Measurements from ENCODE around the gene SRMS.

The SRMS gene

DNA sequence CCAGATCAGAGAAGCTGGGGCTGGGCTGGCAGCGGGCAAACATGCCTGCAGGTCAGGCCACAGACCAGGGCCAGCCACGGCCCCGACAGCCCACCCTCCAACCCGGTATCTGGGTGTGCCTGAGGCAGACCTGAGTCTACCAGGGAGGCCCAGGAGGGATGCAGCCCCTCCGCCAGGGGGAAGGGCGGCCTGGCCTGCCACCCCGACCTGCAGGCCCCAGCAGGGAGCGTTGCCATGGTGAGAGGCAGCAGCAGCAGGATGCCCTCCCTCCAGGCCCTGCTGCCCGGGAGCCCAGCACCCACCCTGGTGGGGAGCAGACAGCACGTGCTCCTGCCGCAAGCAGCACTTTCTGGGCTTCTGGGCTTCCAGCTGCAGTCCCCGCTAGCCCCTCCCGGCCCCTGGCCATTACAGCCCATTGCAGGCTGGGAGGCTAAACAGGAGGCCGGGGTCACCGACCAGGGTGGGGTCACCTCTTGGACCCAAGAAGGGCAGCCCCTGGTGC is 44.8 kb downstream of the SRMS start:
- DNase-seq (ENCODE audit: low read depth): no peak
- TF ChIP-seq CTCF (IDR thresholded peaks at IDR 0.05; ENCODE audit: low read length, missing control alignments): no peak
- no peak overlapping the region for H3K4me3 ChIP-seq (replicated peaks; ENCODE audit: low read depth, low read length)

GRCh38 chr20:63501818-63502670 is 45.5 kb downstream of the SRMS start:
- no peak for TF ChIP-seq CTCF (IDR thresholded peaks at IDR 0.05; ENCODE audit: low read length, missing control alignments)
- H3K4me3 ChIP-seq (replicated peaks; ENCODE audit: low read depth, low read length): no peak overlapping the region
- DNase-seq (ENCODE audit: low read depth): no peak

DNA sequence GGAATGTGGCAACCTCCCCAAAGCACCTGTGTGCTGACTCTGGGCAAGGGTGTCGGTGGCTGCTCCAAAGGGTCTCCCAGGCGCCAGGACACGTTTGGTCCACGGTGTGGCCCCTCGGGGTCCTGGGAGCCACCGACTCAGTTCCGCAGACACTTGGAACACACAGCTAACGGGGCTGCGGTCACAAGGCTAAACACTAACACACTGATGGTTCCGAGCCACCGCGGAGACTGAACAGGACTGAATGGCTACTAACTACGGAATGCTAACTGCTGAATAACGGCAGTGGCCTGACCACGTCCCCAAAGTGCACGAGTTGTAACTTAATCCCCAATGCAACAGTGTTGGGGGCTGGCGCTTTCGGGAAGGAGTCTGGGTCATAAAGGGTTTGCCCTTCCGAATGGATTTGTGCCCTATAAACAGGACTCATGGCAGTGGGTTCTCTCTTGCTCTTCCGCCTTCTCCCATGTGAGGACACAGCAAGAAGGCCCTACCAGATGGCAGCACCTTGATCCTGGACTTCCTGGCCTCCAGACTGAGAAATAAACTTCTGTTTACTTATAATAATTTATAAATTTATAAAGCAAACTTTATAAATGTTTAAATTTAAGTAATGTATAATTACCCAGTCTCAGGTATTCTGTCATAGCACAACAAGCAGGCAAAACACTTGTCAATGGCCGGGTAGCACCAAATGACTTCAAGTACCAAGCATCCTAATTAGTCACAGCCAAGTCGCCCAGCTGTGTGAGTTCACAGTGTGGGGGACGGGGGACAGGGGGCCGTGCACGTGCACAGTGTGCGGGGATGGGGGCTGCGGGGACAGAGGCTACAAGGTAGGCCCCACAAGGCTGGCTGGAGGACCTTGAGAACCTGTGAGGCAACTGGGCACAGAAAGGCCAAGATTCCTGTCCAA is 46.4 kb downstream of the SRMS start:
- no peak for DNase-seq (ENCODE audit: low read depth)
- no peak for TF ChIP-seq CTCF (IDR thresholded peaks at IDR 0.05; ENCODE audit: low read length, missing control alignments)
- no peak overlapping the region for H3K4me3 ChIP-seq (replicated peaks; ENCODE audit: low read depth, low read length)

DNA sequence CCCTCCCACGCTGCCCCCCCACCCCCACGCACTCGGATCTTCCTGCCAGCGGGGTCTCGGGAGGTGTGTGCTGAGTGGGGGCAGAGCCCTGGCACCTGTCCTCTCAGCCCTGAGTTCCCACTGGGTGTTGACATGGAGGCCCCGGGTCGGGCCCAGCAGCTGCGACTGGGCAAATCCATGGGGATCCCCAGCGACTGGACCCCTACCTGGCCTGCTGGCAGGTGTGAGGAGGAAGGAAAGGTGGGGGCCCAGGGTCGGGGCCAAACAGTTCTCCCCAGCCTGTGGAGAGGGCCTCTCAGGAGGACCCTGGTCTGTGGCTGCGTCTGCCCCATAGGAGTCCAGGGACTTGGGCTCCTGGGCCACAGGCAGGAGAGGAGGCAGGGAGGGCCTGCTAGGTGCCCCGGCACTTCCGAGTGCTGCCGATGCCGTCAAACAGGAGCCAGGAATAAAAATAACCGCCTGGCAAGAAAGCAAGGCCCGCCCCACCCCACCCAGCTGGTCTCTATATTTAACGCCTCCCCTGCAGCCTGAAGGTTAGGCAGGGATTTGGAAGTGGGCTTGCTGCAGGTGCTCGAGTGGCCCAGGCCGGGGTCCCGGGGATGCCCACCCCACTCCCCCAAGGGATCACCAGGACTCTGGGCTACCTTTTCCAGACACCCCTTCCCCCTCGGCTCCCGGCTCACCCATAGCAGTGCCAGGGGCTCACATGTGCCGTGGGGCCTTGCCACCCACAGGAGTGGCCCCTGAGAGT is 47.2 kb downstream of the SRMS start:
- no peak for DNase-seq (ENCODE audit: low read depth)
- no peak for TF ChIP-seq CTCF (IDR thresholded peaks at IDR 0.05; ENCODE audit: low read length, missing control alignments)
- H3K4me3 ChIP-seq (replicated peaks; ENCODE audit: low read depth, low read length): no peak overlapping the region

DNA sequence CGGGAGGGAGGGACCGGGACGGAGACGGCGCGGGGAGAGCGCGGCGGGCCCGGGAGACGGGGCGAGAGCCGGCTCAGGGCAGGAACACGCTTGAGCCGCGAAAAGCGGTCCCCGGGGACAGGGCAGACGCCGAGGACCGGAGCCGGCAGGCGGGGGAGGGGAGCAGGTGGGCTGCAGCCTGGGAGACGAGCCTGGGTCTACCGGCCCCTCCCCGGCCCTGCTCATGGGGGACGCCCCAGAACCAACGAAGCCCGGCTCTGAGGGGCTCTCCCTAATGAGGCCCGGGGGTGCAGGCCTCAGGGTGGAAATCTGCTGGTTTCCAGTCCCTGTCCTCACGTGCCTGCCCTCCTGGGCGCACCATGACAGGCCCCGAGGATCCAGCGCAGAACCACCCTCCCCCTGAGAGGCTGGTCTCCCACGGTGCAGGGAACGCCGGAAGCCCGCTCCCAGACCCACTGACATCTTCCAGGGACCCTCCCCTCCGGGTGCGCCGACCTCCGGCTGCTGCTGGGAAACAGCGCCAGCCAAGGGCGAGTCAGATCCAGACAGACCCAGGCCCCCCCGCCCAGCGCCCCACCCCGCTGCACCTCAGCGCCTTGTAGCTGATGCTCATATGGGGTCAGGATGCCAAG is 48.1 kb downstream of the SRMS start:
- no peak for TF ChIP-seq CTCF (IDR thresholded peaks at IDR 0.05; ENCODE audit: low read length, missing control alignments)
- DNase-seq (ENCODE audit: low read depth): no peak

GRCh38 chr20:63498960-63499337 is 48.6 kb downstream of the SRMS start, which contains the start of gene EEF1A2:
Gene EEF1A2 (minus strand): TSS chr20:63499083. CDS start chr20:63497763, 1,320 bp downstream.
- no peak for DNase-seq (ENCODE audit: low read depth)
- TF ChIP-seq CTCF (IDR thresholded peaks at IDR 0.05; ENCODE audit: low read length, missing control alignments): no peak
- no peak within 1 kb of the TSS for H3K4me3 ChIP-seq (replicated peaks; ENCODE audit: low read depth, low read length)

More for the DNA sequence above, 48.1 kb downstream of the SRMS start:
- no peak overlapping the region for H3K4me3 ChIP-seq (replicated peaks; ENCODE audit: low read depth, low read length)

Measured in fibroblast of pulmonary artery (primary cell).